Measurements from ENCODE around the gene RNASE1. TPM values are rescaled to one million over a fixed set of nuclear protein-coding genes. Genes with fewer than 3 reads are reported as not detected.
"Not testable (repeated sequence)": the region's sequence is repeated elsewhere in the genome, so short reads cannot be mapped to it uniquely, and the experiment has no call there.

RNASE1 gene
- total RNA-seq, 2 experiments from 2014 or later: not detected

DNA sequence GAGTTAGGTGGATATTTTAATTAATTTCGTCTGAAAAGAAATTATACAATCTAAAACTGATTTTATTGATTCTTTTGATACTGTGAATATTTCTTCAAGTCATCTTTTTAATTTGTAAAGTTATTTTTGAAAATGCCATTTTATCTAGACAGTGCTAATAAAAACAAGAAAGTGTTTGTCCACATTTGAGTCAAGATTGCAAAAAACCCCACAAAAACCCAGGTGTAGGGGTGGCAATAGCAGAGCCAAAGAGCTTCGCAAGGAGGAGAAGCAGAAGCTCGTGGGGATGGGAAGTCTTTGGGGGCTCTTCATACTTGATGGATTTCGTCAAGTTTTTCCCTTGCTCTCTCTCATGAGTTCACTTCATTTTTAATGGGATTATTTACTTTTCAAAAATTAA lies 15.6 kb downstream of the RNASE1 start:
- H3K9me3 Mint-ChIP-seq: no peaks in the 10 kb centered on the region
- intact Hi-C loops (cut with micrococcal nuclease): no loop called here
- no peak overlapping the region for H3K4me3 Mint-ChIP-seq
- CTCF ChIA-PET: no interaction called here
- peaks cover 8% of the 10 kb centered on the region for H3K4me1 Mint-ChIP-seq (ENCODE audit: low read depth)
- no peak for DNase-seq
- H3K27ac Mint-ChIP-seq: no peak overlapping the region
- no peaks in the 10 kb centered on the region for H3K27me3 Mint-ChIP-seq (ENCODE audit: low read depth)
- H3K36me3 Mint-ChIP-seq (ENCODE audit: low read depth): no peaks in the 10 kb centered on the region

DNA sequence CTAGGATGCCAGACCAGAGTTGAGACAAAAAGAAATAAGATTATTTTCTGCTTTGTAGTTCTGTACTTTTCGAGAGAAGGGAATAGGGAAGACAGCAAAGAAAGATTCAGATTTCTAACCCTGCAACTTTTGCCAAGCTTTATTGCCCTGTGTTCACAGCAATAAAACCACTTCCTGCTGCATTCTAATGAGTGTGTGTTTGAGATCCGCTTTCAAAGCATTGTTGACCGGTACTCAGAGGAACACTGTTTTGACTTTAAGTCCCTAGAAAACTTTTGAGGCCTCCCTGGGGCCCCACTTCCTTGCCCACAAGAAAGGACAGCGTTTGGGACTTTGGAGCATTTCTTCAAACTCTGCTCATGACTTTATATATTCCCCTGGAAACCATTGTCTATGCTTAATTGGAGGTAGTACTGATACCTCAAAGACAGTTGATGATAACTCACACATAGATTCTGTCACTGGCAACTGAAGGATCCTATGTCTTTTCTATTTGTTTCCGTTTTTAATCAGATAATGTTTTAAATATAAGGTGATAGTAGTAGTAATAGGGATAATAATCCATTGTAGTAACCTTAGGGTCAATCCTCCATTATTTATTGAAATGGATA lies 20.3 kb downstream of the RNASE1 start:
- intact Hi-C loops (cut with micrococcal nuclease): loop anchor here (1.0 to 5.0 kb wide), 4 partner anchors 85 to 189 kb away; no protein-coding TSS in a partner anchor
- no peaks in the 10 kb centered on the region for H3K27me3 Mint-ChIP-seq (ENCODE audit: low read depth)
- no peaks in the 10 kb centered on the region for H3K9me3 Mint-ChIP-seq
- CTCF ChIA-PET: interaction anchor here (1.0 to 2.5 kb wide), 2 partner anchors 24 to 189 kb away, joined by 3 to 11 read pairs; no protein-coding TSS in a partner anchor
- H3K4me3 Mint-ChIP-seq: peak overlapping the region; percentile 63
- H3K4me1 Mint-ChIP-seq (ENCODE audit: low read depth): peaks cover 22% of the 10 kb centered on the region
- peak; percentile 52 for DNase-seq
- H3K27ac Mint-ChIP-seq: peak overlapping the region; percentile 46
- H3K36me3 Mint-ChIP-seq (ENCODE audit: low read depth): no peaks in the 10 kb centered on the region

DNA sequence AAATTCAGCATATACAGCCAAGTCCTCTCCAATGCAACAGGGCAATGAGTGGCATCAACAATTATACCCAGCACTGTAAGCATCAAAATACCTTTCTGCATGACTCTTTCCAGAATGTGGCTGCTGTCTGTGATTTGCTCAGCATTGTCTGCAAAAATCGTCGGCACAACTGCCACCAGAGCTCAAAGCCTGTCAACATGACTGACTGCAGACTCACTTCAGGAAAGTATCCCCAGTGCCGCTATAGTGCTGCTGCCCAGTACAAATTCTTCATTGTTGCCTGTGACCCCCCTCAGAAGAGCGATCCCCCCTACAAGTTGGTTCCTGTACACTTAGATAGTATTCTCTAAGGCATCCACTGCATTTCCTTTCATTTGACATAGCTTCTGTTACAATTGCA lies 20.8 kb downstream of the RNASE1 start:
- peak; percentile 26 for DNase-seq
- intact Hi-C loops (cut with micrococcal nuclease): loop anchor here (1.0 to 5.0 kb wide), 4 partner anchors 85 to 189 kb away; no protein-coding TSS in a partner anchor
- Mint-ChIP-seq H3K4me1 (ENCODE audit: low read depth) (peaks cover 22% of the 10 kb centered on the region), H3K36me3 (ENCODE audit: low read depth) (no peaks in the 10 kb centered on the region), H3K27me3 (ENCODE audit: low read depth) (no peaks in the 10 kb centered on the region), H3K4me3 (peak overlapping the region; percentile 63), H3K27ac (peak overlapping the region; percentile 46), H3K9me3 (no peaks in the 10 kb centered on the region)
- CTCF ChIA-PET: interaction anchor here (1.0 to 2.5 kb wide), 2 partner anchors 25 to 189 kb away, joined by 3 to 11 read pairs; no protein-coding TSS in a partner anchor

- no peaks in the 10 kb centered on the region for H3K36me3 Mint-ChIP-seq (ENCODE audit: low read depth)
- H3K27me3 Mint-ChIP-seq (ENCODE audit: low read depth): no peaks in the 10 kb centered on the region
- no peaks in the 10 kb centered on the region for H3K9me3 Mint-ChIP-seq
- CTCF ChIA-PET: no interaction called here
- peaks cover 3% of the 10 kb centered on the region for H3K4me1 Mint-ChIP-seq (ENCODE audit: low read depth)
- H3K27ac Mint-ChIP-seq: no peak overlapping the region
- no peak for DNase-seq
- intact Hi-C loops (cut with micrococcal nuclease): no loop called here
- H3K4me3 Mint-ChIP-seq: no peak overlapping the region
These were observed 26.7 kb downstream of the RNASE1 start for GRCh38 chr14:20775901-20776300.

DNA sequence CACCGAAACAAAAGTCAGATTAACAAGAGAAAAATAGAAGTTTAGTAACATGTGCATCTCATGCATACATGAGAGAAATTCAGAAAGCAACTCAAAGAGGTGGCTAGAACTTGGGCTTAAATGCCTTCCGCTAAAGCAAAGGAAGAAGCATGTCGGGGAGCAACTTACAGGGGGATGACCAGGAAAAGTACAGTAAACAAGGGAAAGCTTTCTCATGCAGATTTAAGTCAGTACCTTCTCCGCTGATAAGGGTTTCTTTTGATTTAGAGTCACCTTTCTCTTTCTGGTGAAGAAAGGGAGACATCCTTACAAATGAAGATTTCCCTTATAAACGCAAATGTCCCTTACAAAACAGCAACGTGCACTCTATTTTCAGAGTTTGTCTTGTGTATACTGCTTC lies 27.6 kb downstream of the RNASE1 start:
- intact Hi-C loops (cut with micrococcal nuclease): no loop called here
- no peak overlapping the region for H3K4me3 Mint-ChIP-seq
- no peak for DNase-seq
- no peaks in the 10 kb centered on the region for H3K4me1 Mint-ChIP-seq (ENCODE audit: low read depth)
- H3K36me3 Mint-ChIP-seq (ENCODE audit: low read depth): no peaks in the 10 kb centered on the region
- CTCF ChIA-PET: no interaction called here
- H3K9me3 Mint-ChIP-seq: no peaks in the 10 kb centered on the region
- H3K27me3 Mint-ChIP-seq (ENCODE audit: low read depth): no peaks in the 10 kb centered on the region
- no peak overlapping the region for H3K27ac Mint-ChIP-seq

DNA sequence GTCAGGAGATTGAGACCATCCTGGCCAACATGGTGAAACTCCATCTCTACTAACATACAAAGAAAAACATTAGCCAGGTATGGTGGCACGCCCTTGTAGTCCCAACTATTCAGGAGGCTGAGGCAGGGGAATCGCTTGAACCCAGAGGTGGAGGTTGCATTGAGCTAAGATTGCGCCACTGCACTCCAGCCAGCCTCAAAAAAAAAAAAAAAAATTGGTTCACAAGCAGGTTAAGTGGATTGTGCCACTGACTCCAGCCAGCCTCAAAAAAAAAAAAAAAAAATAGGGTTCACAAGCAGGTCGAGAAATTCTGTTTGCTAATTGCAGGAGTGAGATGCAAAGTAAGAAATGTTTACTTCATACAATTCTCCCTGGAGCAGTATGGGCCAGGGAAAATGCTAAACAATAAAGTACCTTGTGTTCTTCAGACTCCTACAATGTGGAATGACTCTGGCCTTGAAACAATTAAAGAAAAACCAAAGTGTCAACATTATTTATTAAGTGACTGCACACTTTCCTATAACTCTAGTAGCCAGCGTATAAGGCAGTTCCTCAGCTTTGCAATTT lies 28.3 kb downstream of the RNASE1 start:
- H3K4me1 Mint-ChIP-seq (ENCODE audit: low read depth): no peaks in the 10 kb centered on the region
- no peak overlapping the region for H3K4me3 Mint-ChIP-seq
- CTCF ChIA-PET: no interaction called here
- no peak overlapping the region for H3K27ac Mint-ChIP-seq
- H3K27me3 Mint-ChIP-seq (ENCODE audit: low read depth): no peaks in the 10 kb centered on the region
- H3K9me3 Mint-ChIP-seq: no peaks in the 10 kb centered on the region
- DNase-seq: no peak
- intact Hi-C loops (cut with micrococcal nuclease): no loop called here
- H3K36me3 Mint-ChIP-seq (ENCODE audit: low read depth): no peaks in the 10 kb centered on the region

DNA sequence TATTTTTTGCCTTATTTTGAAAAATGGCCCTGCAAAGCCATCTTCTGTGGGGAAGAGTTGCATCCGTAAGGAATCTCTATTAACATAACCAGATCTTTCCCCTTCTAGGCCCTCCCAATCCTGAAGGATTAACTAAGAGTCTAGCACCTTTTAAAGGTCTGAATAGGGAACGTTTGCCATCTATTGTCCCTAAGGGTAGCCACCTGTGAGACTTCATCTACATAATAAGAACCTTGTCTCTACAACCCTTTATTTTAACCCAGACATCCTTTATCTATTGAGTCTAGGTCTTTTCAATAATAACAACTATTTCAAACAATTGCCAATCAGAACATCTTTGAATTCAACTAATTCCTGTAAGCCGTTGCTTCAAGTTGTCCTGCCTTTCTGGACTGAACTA lies 30.0 kb downstream of the RNASE1 start:
- H3K9me3 Mint-ChIP-seq: no peaks in the 10 kb centered on the region
- H3K27me3 Mint-ChIP-seq (ENCODE audit: low read depth): no peaks in the 10 kb centered on the region
- no peak overlapping the region for H3K4me3 Mint-ChIP-seq
- CTCF ChIA-PET: no interaction called here
- H3K36me3 Mint-ChIP-seq (ENCODE audit: low read depth): no peaks in the 10 kb centered on the region
- H3K4me1 Mint-ChIP-seq (ENCODE audit: low read depth): no peaks in the 10 kb centered on the region
- no peak overlapping the region for H3K27ac Mint-ChIP-seq
- intact Hi-C loops (cut with micrococcal nuclease): no loop called here
- DNase-seq: no peak

DNA sequence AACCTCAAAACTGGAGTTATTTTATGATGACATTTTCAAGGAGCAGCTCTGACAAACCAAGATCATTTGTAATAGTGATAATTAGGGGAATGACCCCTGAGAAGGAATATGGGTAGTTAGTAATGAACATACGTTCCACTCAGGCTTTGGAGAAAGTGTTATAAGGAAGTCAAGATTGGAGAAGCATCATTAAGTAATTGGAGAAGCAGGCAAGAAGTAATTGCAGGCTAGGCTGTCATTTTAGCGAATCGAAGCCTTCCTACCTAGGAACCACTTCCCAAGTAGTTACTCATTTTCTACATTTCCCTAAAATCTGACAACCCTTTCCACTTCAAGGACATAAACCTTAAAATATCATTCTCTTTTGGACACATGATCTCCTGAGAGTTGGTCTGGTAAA lies 33.2 kb downstream of the RNASE1 start:
- intact Hi-C loops (cut with micrococcal nuclease): no loop called here
- DNase-seq: no peak
- Mint-ChIP-seq H3K4me1 (ENCODE audit: low read depth) (no peaks in the 10 kb centered on the region), H3K27me3 (ENCODE audit: low read depth) (no peaks in the 10 kb centered on the region), H3K36me3 (ENCODE audit: low read depth) (no peaks in the 10 kb centered on the region), H3K4me3 (no peak overlapping the region), H3K27ac (no peak overlapping the region), H3K9me3 (no peaks in the 10 kb centered on the region)
- CTCF ChIA-PET: interaction anchor here (0.5 to 1.6 kb wide), 2 partner anchors 11 to 83 kb away, joined by 3 read pairs; no protein-coding TSS in a partner anchor

DNA sequence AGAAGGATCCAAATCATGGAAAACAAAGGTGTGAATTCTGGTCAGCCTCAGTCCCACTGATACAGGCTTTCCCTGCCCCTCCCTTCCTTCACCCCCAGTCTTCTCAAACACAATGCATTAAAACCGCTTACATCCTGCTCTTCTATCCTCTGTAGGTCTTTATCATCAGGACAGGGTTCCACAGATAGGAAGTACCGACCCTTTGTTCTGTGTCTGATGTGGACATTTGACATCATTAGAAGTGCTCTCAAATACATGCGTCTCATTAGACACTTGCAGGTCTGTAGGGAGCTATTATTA lies 34.1 kb downstream of the RNASE1 start:
- Mint-ChIP-seq H3K9me3 (no peaks in the 10 kb centered on the region), H3K4me1 (ENCODE audit: low read depth) (no peaks in the 10 kb centered on the region), H3K27ac (no peak overlapping the region), H3K36me3 (ENCODE audit: low read depth) (no peaks in the 10 kb centered on the region), H3K4me3 (no peak overlapping the region), H3K27me3 (ENCODE audit: low read depth) (no peaks in the 10 kb centered on the region)
- CTCF ChIA-PET: interaction anchor here (1.6 kb wide), 1 partner anchor 10 kb away, joined by 3 read pairs; no protein-coding TSS in a partner anchor
- intact Hi-C loops (cut with micrococcal nuclease): no loop called here
- DNase-seq: no peak

DNA sequence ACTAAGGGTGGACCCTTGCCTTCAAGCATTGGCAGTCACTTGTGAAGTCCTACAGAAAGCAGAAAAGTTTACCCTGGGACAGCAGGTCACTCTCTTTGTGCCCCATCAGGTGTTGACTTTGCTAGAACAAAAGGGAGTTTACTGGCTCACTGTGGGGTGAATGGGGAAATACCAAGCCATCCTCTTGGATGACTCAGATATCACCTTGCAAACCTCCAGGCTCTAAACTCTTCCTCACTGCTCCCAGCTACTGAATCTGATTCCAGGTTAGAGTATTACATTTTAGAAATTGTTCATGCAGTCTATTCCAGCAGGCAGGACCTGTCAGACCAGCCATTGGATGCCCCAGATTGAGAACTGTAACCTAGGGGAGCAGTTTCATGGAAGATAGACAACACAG lies 41.7 kb downstream of the RNASE1 start:
- H3K9me3 Mint-ChIP-seq: no peaks in the 10 kb centered on the region

GRCh38 chr14:20759465-20759864 lies 43.2 kb downstream of the RNASE1 start:
- H3K27me3 Mint-ChIP-seq (ENCODE audit: low read depth); CTCF ChIA-PET; H3K9me3 Mint-ChIP-seq; H3K4me3 Mint-ChIP-seq; H3K27ac Mint-ChIP-seq; H3K36me3 Mint-ChIP-seq (ENCODE audit: low read depth); DNase-seq; H3K4me1 Mint-ChIP-seq (ENCODE audit: low read depth): not testable (repeated sequence)
- intact Hi-C loops (cut with micrococcal nuclease): loop anchor here (2.0 kb wide), 1 partner anchor 63 kb away; no protein-coding TSS in a partner anchor

More for the DNA sequence above, 41.7 kb downstream of the RNASE1 start:
- intact Hi-C loops (cut with micrococcal nuclease): loop anchor here (5.0 kb wide), 1 partner anchor 211 kb away; no protein-coding TSS in a partner anchor
- Mint-ChIP-seq H3K4me3 (no peak overlapping the region), H3K36me3 (ENCODE audit: low read depth) (no peaks in the 10 kb centered on the region), H3K27me3 (ENCODE audit: low read depth) (no peaks in the 10 kb centered on the region), H3K27ac (no peak overlapping the region), H3K4me1 (ENCODE audit: low read depth) (no peaks in the 10 kb centered on the region)
- DNase-seq: peak; percentile 14
- CTCF ChIA-PET: no interaction called here

DNA sequence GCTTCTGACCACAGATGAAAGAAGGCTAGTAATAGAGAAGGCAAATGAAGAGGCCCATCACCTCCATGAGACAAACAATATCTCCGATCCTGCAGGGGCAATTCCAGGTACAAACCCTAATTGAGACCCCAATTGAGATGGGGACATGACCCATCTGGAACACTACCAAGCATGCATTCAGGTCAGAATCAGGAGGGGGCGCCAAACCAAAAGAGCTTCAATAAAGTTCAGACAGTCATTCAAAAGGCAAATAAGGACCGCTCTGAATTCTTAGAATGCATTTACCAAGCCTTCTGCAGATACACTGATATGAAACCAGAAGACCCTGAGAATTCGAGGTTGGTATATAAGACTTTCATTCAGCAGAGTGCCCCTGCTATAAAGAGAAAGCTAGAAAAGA lies 44.7 kb downstream of the RNASE1 start:
- H3K27ac Mint-ChIP-seq: no peak overlapping the region

GRCh38 chr14:20755037-20755436 lies 47.6 kb downstream of the RNASE1 start:
- peaks cover 16% of the 10 kb centered on the region for H3K9me3 Mint-ChIP-seq
- no peak overlapping the region for H3K27ac Mint-ChIP-seq
- DNase-seq: no peak
- no peaks in the 10 kb centered on the region for H3K4me1 Mint-ChIP-seq (ENCODE audit: low read depth)
- no peak overlapping the region for H3K4me3 Mint-ChIP-seq
- intact Hi-C loops (cut with micrococcal nuclease): no loop called here
- CTCF ChIA-PET: interaction anchor here (0.7 kb wide), 1 partner anchor 24 kb away, joined by 3 read pairs; no protein-coding TSS in a partner anchor
- peaks cover 2% of the 10 kb centered on the region for H3K36me3 Mint-ChIP-seq (ENCODE audit: low read depth)
- H3K27me3 Mint-ChIP-seq (ENCODE audit: low read depth): peaks cover 7% of the 10 kb centered on the region

More for the DNA sequence above, 44.7 kb downstream of the RNASE1 start:
- CTCF ChIA-PET: interaction anchor here (0.6 to 1.4 kb wide), 10 partner anchors 11 to 214 kb away, joined by 3 to 4 read pairs (median 3); partner anchors contain the start of gene EDDM3B
- H3K4me1 Mint-ChIP-seq (ENCODE audit: low read depth): no peaks in the 10 kb centered on the region
- no peak overlapping the region for H3K4me3 Mint-ChIP-seq
- DNase-seq: peak; percentile 62
- peaks cover under 1% of the 10 kb centered on the region for H3K9me3 Mint-ChIP-seq
- no peaks in the 10 kb centered on the region for H3K36me3 Mint-ChIP-seq (ENCODE audit: low read depth)
- intact Hi-C loops (cut with micrococcal nuclease): loop anchor here (1.0 to 2.0 kb wide), 2 partner anchors 61 to 97 kb away; no protein-coding TSS in a partner anchor
- H3K27me3 Mint-ChIP-seq (ENCODE audit: low read depth): no peaks in the 10 kb centered on the region

Data from activated naive CD4-positive, alpha-beta T cell treated with anti-CD3 and anti-CD28 coated beads for 36 hours (primary cell).